Omental fat pad (tissue), 4 donors: Measurements from ENCODE around the gene PHACTR3. TPM values are rescaled to one million over a fixed set of nuclear protein-coding genes. Genes with fewer than 3 reads are reported as not detected.

Experiments used
- ATAC-seq: fragments of 150-250 bp; one replicate; pipeline ENCODE4 v1.9.1; 2016; ENCODE audit warnings: mild to moderate bottlenecking, moderate library complexity; ENCODE audit not compliant: low FRiP score
- DNase-seq: peaks from one replicate; pipeline ENCODE4 v3.0.0-alpha.2; 2019; ENCODE audit warnings: low spot score
- total RNA-seq, 4 donors: library from RNA; depleted of rRNA; stranded (reverse); fragments of >200 nt; gene quantifications; one replicate each; pipeline ENCODE4 v1.1.0, GENCODE V29; 2016
- TF ChIP-seq, protein P1 (sequence below), 3 donors: fragments of 450-650 bp; IDR thresholded peaks; one replicate each; pipeline ENCODE4 v1.5.1; 2016 to 2017; ENCODE audit warnings: antibody characterized with exemption in 3 of 3, mild to moderate bottlenecking in 3 of 3, moderate library complexity in 2 of 3

PHACTR3 gene
- total RNA-seq, 4 donors from 2014 or later = 0.19 to 10.6 (median 1.4) TPM; not detected in 1

DNA sequence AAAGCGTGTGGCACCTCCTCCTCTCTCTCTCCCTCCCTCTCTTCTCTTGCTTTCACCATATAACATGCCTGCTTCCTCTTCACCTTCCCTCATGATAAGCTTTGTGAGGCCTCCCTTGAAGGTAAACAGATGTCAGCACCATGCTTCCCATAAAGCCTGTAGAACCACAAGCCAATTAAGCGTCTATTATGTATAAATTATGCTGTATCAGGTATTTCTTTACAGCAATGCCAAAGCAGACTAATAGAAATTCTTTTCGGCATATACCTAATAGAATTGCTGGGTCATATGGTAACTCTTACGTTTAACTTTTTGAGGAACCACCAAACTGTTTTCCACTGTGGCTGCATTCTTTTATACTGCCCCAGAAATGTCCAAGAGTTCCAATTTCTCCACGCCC lies 254.1 kb downstream of the PHACTR3 start:
- TF ChIP-seq, protein P1, sequence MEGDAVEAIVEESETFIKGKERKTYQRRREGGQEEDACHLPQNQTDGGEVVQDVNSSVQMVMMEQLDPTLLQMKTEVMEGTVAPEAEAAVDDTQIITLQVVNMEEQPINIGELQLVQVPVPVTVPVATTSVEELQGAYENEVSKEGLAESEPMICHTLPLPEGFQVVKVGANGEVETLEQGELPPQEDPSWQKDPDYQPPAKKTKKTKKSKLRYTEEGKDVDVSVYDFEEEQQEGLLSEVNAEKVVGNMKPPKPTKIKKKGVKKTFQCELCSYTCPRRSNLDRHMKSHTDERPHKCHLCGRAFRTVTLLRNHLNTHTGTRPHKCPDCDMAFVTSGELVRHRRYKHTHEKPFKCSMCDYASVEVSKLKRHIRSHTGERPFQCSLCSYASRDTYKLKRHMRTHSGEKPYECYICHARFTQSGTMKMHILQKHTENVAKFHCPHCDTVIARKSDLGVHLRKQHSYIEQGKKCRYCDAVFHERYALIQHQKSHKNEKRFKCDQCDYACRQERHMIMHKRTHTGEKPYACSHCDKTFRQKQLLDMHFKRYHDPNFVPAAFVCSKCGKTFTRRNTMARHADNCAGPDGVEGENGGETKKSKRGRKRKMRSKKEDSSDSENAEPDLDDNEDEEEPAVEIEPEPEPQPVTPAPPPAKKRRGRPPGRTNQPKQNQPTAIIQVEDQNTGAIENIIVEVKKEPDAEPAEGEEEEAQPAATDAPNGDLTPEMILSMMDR (IDR thresholded peaks at IDR 0.05) = no peak
- DNase-seq = no peak
- ATAC-seq = no peak

DNA sequence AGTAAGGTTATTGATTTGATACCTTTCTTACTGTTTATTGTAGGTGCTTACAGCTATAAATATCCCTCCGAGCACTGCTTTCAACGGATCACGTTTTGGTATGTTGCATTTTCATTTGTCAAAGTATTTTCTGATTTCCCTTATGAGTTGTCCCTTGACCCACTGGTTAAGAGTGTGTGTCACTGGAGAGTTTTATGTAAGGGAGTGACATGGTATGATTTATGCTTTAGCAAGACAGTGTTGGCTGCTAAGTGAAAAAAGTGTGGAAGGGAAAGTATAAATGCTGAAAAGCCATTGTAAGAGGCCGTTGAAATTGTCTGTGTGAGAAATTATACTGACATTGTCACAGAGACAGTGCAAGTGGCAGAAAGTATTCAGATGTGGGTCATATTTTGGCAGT lies 257.1 kb downstream of the PHACTR3 start:
- TF ChIP-seq, protein P1 (IDR thresholded peaks at IDR 0.05) = no peak
- no peak for DNase-seq
- no peak for ATAC-seq

- ATAC-seq (no peak), DNase-seq (no peak)
- TF ChIP-seq, protein P1 (IDR thresholded peaks at IDR 0.05) = no peak
These were observed 258.7 kb downstream of the PHACTR3 start for GRCh38 chr20:59863058-59863457.

DNA sequence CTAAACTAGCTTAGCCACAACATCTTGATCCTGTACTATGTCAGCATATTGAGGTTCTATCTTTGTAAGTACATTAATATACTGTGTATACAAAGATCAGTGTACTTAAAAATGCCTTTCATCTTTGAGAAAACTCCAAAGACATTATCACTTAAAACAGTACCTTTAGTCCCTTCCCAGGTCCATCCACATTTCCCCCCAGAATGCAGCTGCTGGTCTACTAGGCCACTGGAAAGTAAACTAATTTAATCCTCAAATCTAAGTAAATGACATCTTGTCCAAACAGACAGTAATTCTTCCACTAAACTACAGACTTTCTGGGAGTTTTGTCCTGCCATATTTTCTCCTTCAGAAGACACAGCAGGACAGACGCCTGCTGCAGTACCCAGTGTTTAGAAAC lies 260.4 kb downstream of the PHACTR3 start:
- no peak for DNase-seq
- TF ChIP-seq, protein P1 (IDR thresholded peaks at IDR 0.05) = no peak
- no peak for ATAC-seq

DNA sequence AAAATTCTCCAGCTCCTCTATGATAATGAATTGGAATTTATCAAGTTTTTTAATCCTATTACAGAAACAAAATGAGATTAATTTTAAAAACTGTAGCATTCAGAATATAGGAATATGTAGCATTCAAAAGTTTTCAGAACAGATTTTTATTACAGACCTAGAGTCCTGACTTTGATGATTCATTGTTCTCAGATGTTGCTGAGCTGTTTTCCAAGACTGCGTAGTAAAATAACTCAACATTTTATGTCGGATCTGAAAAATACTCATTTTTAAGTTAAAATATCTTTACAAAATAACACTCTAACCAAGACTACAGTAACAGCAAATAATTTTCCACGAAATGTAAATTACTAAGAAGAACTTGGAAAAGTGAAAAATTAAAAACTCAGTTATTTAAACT lies 262.0 kb downstream of the PHACTR3 start:
- ATAC-seq (no peak), DNase-seq (no peak)
- TF ChIP-seq, protein P1 (IDR thresholded peaks at IDR 0.05) = no peak

GRCh38 chr20:59871096-59871495 lies 266.8 kb downstream of the PHACTR3 start:
- no peak for ATAC-seq
- TF ChIP-seq, protein P1 (IDR thresholded peaks at IDR 0.05) = no peak
- DNase-seq = no peak

GRCh38 chr20:59873409-59873808 lies 269.1 kb downstream of the PHACTR3 start:
- no peak for DNase-seq

More at GRCh38 chr20:59873409-59873808, 269.1 kb downstream of the PHACTR3 start:
- TF ChIP-seq, protein P1 (IDR thresholded peaks at IDR 0.05) = no peak
- no peak for ATAC-seq
